ENCODE data around the gene PDK3.

GRCh38 chrX:24506082-24506481, 41.0 kb downstream of the PDK3 start:
- TF ChIP-seq CTCF (IDR thresholded peaks at IDR 0.05; ENCODE audit: low read depth, low read length) (no peak), EZH2phosphoT487 (IDR thresholded peaks at IDR 0.05; ENCODE audit: low read depth) (no peak)
